ENCODE results near the gene CAMK2D.

Gene CAMK2D

DNA sequence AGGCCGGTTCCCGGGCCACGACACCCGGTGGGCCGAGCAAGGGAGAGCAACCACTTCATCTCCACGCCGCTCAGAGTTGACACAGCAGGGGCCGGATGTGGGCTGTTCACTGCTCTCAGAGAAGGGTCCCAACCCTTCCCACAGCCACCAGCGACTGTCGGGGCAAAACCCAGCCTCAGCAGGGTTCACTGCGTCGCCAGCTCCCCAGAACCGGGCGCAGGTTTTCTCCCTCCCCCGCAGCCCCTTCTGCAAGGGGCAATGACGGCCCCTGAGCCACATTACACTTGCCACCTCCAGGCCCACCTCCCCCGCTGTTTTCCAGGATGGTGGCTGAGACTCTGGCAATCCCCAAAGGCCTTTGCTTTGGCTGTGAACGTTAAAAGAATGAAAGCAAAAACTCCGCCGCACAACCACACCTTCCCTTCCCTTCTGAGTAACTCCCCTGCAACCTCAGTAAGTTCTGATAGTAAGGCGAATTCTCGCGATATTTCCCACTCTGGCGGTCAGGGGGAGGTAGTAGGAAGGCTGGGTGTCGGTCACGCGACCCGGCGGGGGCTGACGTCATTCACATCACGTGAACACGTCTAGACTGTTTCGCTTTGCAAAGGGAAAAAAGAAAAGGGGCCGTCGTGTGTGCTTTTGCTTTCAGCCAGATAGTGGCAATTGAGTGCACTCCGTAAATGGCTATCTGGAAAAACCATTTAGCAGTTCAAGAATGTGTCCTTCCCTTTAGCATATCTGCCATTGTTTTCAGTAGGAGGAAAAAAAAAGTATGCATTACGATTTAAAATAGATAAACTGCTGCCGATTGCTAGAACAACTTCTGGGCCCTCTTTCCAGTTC, 869 bp upstream of the CAMK2D start:
- DNase-seq (ENCODE audit: low read depth): peak; percentile 100

DNA sequence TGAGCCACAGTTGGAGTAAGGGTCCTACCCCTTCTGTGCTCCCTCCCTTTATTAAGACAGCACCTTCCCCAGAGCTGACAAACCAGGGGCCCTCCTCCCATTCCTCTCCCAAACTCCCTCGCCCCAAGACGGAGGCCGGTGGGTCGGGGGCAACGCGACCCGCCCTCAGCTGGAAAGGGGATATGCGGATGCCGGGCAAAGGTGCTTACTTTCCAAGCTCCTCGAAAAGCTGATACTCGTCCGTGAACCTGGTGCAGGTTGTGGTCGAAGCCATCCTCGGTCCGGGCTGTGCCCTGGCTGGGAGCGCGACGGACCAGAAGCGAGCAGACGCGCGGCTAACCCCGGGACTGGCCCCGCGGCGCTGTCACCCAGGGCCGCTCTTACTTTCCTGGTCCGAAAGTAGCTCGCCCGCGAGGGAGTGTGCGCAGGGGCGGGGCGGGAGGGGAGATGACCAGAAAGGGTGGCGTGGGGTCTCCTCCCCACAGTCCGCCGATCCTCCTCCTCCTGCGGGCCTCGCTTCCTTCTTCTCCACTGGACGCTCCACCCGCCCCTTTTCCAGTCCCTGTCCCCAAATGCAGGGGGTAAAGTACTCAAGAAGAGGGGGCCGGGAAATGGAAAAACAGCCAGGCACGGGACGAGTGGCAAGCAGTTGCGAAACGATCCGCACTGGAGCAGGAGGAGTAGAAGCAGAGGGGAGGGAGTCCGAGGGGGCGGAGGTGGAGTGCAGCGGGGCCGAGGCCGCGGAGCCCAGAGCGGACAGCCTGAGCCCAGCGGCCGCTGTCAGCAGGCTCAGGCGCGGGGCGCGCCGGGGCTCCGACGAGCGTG, 531 bp downstream of the CAMK2D start:
- DNase-seq (ENCODE audit: low read depth): peak; percentile 93

DNA sequence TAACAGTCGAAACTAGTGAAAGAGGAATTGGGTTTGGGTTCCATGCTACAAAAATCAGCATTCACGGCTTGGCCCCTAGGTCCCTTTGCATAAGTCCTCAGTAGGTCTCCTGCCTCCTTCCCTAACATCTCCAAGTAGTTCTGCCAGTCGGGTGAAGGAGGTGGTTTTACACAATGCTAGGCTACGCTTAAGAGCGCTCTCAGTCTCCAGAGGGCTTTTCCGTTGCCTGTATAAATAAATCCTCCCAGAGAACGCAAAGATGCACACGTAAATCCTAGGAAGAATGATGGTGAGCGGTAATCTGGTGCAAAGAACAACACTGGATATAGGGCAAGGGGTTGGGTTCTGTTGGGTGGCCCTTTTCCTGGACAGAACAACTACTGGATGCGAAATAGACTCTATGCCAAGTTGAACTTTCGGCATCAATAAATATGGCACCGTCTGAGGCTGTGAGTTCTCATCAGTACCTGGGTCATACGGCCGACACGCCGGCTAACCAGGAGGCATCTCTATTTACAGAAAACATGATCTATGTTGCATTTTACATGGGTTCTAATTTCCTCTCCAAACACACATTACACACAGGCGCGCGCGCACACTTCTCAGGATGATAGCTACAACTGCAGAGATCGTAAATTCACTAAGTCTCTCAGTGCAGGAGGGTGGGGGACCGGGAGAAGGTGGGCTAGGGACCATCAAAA, 1.3 kb downstream of the CAMK2D start:
- peak; percentile 57 for DNase-seq (ENCODE audit: low read depth)

DNA sequence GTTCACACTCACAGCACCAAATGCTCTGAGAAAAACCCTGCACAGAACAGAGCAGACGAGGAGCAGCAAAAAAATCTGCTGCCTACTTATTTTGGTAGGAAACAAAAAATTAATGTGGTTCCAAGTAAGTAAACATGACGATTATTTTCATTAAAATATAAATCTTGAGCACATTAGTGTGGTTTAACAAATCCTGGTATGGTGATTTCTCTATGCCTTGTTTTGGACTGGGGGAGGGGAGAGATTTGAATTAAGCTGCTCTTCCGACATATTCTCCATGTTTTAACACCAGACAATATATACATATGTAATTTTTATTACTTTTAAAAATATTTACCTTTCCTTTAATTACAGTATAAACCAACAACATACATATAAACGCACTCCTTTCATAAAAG, 1.8 kb downstream of the CAMK2D start:
- no peak for DNase-seq (ENCODE audit: low read depth)

DNA sequence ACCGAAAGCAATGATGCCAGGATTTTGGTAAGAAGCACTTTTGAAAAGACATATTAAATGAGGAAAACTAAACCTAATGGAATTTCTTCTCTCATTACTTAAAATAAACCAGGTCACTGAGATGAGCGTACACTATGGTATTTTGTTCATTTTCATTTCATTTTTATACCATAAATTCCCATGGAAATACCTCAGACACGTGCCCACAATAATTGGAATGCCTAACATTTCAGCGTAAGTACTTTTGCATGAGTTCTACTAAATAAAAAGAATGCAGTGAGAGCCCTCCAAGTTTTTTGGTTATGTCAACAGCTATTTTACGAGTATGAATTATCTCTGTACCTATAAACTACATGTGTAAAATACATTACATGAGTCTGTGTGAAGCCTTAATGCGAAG, 3.2 kb downstream of the CAMK2D start:
- peak; percentile 62 for DNase-seq (ENCODE audit: low read depth)

DNA sequence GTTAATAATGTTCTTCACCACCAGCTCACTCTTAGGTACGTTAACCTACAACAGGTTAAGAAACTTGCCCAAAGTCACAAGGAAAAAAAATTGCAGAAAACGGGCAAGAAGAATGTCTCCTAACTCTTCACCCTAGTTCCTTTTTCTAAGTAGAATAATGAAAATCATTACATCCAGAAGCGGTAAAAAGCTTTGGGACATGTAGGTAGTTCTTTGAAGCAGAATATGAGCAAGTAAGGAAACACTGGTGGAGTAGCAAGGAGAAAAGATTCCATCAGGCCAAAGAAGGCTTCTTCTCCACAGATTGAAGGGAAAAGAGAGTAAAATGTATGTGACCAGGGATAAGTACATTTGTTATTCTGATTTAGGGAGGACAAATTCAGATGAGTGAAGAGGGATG, 4.1 kb downstream of the CAMK2D start:
- DNase-seq (ENCODE audit: low read depth): no peak

DNA sequence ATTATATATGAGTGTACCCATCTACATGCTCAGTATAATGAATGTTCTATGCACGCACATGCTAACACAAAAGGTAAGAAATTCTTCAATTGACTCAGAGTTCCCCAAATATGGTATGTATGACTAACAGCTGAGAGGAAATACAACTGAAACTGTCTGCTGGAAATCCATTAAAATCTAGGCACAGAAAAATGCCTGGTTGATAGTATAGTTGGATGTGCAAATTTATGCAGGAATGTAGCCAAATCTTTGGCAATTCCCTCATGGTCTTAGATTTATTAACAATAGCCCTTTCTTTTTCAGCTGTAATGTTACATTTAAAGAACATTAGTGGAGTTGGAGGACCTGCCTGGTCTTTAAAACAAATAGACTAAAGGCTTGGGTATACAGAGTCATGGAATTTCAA, 5.5 kb downstream of the CAMK2D start:
- DNase-seq (ENCODE audit: low read depth): peak; percentile 51

DNA sequence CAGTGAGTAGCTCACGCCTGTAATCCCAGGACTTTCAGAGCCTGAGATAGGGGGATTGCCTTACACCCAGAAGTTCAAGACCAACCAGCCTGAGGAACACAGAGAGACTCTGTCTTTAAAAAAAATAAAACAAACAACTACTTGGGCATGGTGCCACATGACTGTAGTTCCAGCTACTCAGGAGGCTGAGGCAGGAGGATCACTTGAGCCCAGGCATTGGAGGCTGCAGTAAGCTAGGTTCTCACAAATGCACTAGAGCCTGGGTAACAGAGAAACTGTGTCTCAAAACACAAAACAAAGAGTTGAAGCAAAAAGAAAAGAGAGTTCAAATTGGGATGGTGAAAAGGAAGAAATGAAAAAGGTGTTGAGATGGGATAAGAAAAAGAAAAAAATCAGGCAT, 10.8 kb downstream of the CAMK2D start:
- no peak for DNase-seq (ENCODE audit: low read depth)

DNA sequence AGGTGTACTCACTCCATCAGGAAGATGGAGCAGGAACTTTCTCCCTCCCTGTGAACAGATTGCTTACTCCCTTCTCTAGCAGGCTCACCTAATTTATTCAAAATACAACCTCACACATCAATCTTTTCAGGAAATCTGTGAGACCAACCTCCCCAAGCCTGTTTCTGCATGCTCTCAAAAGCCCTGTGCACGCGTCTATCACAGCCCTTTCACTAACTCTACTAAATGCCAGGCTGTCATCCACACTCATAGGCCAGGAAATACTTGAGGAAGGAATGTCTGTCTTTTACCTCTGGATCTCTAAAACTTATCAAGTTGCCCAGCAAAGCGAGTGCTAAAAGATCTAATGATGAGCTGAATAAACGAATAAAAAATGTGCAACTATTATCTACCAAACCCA, 11.2 kb downstream of the CAMK2D start:
- DNase-seq (ENCODE audit: low read depth): no peak

DNA sequence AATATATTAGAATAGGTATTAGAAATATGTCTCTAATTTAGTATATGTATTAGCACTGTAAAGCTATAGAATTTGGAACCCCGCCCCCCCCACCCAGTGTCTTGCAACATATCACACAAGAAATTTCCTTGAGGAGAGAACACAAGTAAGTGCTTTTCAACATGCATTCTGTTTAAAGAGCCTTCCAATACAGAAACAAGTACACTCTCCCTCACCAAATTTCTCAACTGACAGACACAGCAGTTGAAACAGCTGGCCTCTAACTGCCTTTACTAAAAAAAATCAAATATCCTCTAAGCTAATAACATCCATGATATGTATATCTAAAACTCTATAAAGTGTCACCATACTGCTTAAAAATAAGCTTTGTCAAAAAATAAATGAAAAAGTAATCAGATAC, 12.4 kb downstream of the CAMK2D start:
- no peak for DNase-seq (ENCODE audit: low read depth)

DNA sequence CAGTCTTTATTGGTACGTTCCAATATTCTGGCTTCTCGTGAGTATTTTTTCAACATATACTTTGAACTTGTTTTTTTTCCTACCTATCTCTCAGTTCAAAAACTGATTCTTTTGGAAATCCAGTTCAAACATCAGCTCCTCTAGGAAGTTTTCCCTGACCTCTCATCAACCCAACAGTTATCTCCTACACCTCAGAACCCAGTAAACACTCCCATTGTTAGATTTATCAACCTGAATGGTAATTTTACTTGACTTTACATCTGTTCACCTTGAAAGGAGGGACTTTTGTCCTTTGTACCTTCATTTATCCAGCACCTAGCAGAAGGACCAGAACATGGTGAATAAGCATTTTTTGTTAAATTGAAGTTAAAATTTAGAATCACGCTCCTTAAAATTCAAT, 13.6 kb downstream of the CAMK2D start:
- DNase-seq (ENCODE audit: low read depth): no peak

DNA sequence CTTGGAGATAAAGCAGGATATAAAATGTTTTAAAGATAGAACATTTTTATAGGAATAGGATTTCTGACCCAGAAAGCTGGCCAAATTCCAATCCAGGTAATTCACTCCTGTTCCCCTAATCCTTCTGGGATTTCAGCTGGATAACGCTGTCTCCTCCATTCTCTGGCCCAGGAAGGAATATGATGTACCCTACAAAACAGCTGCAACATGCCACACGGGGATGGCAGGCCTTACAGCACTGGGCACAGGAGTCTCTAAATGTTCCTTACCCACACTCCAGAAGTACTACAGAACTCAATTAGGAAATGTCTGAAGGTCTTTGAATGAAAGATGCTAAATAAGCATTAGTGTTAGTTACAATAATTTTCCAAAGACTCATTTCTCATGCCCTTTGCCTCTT, 15.8 kb downstream of the CAMK2D start:
- DNase-seq (ENCODE audit: low read depth): no peak

DNA sequence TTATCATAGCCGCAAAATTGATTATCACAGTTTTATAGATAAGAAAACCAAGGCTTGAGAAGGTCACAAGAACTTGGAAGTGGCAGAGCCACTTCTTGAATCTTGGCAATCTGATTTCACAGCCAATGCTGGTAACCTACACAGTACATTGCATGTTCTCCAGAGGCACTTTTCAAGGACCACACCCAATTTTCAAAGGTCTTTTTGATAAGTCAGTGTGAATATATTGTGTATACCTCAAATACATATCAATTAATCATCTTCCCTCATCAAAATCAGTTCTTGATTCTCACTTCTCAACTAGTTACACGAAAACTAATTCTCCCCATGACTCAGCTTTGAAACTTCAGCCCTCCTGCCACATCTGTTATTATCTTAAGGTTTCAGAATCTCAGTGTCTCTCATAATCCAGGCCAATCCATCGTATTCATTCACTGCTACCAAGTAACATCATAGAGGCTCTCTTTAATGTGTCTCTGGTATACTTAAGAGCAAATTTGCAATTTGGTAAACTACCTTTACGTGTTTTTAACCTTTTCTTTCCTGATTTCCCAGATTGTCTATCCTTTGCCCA, 16.8 kb downstream of the CAMK2D start:
- no peak for DNase-seq (ENCODE audit: low read depth)

DNA sequence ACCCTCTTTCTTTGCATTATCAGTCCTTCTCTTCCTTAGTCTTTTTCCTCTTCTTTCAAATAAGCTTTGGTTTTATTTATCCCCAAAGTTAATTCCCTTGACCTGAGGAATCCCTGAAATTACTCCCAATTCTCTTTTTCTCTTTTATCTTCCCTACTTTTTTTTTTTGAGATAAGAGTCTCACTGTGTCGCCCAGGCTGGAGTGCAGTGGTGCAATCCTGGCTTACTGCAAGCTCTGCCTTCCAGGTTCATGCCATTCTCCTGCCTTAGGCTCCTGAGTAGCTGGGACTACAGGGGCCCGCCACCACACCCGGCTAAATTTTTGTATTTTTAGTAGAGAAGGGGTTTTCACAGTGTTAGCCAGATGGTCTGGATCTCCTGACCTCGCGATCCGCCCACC, 17.8 kb downstream of the CAMK2D start:
- DNase-seq (ENCODE audit: low read depth): no peak

DNA sequence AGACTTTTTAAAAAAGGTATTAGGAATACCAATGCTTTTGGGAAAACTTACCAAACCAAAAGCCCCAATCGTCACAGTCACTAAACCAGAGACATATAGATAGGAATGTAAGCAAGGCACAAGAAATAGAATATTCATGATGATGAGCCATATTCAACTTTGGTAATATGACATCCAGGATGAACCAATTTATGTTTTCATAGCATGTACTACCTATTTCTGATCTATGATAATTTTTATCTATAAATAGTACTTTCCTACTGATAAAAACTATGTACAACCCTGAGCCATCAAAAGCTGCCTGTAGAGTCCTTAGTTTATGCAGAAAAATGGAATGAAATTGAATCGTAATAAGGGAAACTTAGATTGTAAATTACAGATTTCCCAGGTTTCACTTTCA, 18.9 kb downstream of the CAMK2D start:
- DNase-seq (ENCODE audit: low read depth): no peak

DNA sequence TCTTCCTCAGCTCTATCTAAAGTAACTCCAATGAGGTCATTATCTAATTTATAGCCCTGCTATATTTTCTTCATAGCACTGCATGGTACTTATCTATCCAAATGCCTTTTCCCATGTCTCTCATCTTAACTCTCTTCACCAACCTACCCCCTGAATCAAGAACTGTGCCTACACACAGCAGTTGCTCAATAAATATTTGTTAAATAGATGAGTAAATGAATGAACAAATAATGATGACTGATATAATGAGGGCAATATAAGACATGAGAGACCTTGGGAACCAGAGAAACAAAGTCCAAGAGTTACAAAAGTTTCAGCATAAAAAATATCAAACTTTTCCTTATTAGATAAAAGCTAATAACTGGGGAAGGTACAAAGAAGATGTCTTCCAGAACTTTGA, 19.6 kb downstream of the CAMK2D start:
- no peak for DNase-seq (ENCODE audit: low read depth)

DNA sequence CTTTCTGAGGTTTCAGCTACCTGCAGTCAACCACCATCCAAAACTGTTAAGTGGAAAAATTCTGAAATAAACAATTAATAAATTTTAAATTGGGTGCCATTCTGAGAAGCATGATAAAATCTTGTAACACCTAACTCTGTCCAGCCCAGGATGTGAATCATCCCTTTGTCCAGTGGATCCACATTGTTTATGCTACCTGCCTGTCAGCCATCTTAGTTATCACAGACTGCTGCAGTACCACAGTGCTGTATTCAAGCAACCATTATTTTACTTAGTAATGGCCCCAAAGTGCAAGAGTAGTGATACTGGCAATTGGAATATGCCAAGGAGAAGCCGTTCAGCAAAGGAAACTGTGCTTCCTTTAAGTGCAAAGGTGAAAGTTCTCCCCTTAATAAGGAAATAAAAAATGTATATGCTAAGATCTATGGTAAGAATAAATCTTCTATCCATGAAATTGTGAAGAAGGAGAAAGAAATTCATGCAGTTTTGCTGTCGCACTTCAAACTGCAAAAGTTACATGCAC, 20.6 kb downstream of the CAMK2D start:
- no peak for DNase-seq (ENCODE audit: low read depth)

DNA sequence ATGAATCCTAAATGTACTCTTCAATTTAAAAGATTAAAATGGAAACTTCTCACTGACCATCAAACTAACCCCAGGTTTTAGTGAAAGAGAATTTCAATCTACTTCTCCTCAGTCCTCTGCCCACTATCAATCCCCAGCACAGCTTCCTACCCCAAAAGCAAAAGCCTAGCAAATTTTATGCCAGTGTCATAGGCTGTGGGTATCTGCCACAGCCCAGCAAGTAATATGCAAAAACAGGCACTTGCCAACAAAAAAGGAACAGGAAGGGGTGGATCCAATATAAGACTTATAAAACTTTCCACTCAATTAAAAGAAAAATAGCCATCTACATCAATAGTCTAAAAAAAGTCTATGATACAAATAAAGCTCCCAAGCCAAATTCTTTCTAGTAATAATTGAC, 22.3 kb downstream of the CAMK2D start:
- no peak for DNase-seq (ENCODE audit: low read depth)

DNA sequence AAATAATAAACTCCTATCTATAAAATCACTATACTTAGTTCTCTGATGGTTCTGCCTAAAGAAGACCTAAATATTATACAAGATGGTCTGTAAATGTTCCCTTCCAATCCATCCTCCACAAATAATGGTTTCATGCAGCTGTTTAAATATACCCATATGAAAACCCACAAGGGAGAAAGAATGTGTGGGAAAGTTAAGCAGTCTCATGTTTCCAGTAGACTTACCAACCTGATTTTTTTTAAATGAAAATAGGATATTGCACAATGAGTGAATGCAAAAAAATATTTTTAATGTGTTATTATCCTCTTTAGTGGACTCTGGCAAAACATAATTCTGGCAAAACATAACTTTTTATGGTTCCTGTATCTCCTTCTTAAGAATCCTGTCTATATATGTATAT, 23.3 kb downstream of the CAMK2D start:
- peak; percentile 74 for DNase-seq (ENCODE audit: low read depth)

DNA sequence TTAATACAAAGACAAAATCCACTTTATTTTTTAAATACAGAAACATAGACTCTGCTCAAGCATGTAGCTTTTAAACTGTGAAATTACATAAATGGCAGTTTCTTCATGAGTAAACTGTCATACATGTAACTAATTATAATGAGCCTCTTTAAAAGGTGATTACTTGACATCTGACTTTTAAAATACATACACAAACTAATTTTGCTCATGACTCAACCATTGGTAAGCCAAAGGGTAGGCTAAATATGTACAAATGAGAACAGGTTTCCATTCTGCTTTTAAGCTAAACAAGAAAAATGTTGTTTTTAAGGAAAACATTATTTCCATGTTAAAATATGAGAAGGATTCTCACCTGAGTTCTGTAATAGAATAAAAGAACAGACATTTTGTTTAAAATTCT, 27.9 kb downstream of the CAMK2D start:
- DNase-seq (ENCODE audit: low read depth): no peak

DNA sequence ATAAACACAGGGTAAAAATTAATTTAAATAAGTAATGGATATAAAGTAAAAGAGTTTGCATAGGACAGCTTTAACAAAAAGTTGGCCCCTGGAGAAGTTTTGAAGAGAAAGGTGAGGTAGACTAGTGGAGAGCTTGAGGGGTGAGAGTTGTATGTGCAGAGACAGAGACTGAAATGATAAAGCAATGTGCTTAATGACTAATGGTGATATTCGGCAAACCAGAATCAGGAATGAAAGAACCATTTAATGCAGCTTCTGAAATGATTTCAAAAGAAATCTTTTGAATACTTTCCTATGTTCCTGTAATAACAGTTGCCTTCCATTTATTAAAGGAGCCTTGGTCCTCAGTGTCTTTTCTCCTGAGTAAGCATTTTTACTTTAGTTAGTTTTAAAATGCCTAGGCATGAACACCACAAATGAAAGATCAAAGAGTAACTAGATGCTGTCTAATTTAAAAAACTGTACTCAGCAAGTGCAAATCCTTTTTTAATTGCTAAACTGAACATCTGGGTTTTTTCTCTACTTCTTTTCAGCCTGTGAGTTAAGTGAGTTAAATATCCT, 28.5 kb downstream of the CAMK2D start:
- DNase-seq (ENCODE audit: low read depth): no peak

Data from fibroblast of gingiva (primary cell).